ENCODE data around the gene TMEM203.

DNA sequence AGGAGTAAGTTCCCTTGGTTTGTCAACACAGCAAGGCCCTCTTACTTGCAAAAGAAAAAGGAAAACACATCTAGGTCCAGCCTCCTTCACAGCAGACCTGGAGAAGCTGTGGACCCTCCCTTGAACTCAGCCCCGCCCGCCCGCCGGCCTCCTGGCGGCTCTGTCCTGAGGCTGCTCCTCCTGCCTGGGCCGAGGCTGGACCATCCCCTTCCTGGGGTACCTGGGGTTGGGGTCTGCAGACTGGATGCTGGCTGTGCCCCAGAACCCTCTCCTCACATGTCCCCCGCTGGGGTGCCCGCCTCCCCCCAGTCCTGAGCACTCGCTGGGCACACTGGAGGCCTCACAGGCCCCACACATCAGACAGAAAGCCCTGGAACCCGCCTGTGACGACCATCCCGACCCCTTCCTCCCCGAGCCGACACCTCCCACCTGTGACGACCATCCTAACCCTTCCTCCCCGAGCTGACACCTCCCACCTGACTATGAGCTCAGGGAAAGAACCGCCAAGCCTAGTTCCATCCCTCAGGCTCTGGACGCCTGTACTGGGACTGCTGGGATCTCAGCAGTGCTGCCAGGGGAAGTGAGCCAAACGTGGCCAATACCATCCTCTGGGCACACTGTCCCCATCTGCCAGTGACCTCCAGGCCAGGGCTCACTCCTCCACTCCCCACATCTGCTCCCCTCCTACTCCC lies 26.4 kb downstream of the TMEM203 start:
- TF ChIP-seq, protein P1, sequence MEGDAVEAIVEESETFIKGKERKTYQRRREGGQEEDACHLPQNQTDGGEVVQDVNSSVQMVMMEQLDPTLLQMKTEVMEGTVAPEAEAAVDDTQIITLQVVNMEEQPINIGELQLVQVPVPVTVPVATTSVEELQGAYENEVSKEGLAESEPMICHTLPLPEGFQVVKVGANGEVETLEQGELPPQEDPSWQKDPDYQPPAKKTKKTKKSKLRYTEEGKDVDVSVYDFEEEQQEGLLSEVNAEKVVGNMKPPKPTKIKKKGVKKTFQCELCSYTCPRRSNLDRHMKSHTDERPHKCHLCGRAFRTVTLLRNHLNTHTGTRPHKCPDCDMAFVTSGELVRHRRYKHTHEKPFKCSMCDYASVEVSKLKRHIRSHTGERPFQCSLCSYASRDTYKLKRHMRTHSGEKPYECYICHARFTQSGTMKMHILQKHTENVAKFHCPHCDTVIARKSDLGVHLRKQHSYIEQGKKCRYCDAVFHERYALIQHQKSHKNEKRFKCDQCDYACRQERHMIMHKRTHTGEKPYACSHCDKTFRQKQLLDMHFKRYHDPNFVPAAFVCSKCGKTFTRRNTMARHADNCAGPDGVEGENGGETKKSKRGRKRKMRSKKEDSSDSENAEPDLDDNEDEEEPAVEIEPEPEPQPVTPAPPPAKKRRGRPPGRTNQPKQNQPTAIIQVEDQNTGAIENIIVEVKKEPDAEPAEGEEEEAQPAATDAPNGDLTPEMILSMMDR (IDR thresholded peaks at IDR 0.05) = no peak
- TF ChIP-seq ZFX (IDR thresholded peaks at IDR 0.05; ENCODE audit: borderline replicate concordance) = no peak

All from 22Rv1 (cell line).